Testis (tissue), 2 donors: Measurements from ENCODE around the gene DRC3.

Source experiments
- CTCF ChIP-seq, 3 experiments: fragments of 450-650 bp in 2 of 3; fragments of 200-600 bp in 1 of 3; sonication (generic) in 1 of 3; IDR thresholded peaks; one replicate each; pipeline ENCODE4 v1.5.1; 2016 to 2019; ENCODE audit warnings: antibody characterized with exemption in 3 of 3, mild to moderate bottlenecking in 2 of 3, moderate library complexity in 1 of 3
- POLR2A ChIP-seq: fragments of 450-650 bp; IDR thresholded peaks from one replicate; pipeline ENCODE4 v1.6.1; 2017; ENCODE audit warnings: antibody characterized with exemption, mild to moderate bottlenecking, moderate library complexity

GRCh38 chr17:17926840-17927449, 45.7 kb upstream of the DRC3 start:
- TF ChIP-seq CTCF (IDR thresholded peaks at IDR 0.05) (no peak), POLR2A (no peak)
